Measurements from ENCODE around the gene ASCL5.

GRCh38 chr1:201074018-201074417 lies 53.0 kb downstream of the ASCL5 start:
- TF ChIP-seq YY1 (IDR thresholded peaks at IDR 0.05; ENCODE audit: low read depth) (no peak), REST (IDR thresholded peaks at IDR 0.05; ENCODE audit: low read depth) (no peak), TEAD4 (IDR thresholded peaks at IDR 0.05) (no peak), CEBPB (IDR thresholded peaks at IDR 0.05) (no peak), CREB1 (IDR thresholded peaks at IDR 0.05; ENCODE audit: low read depth) (no peak), MAX (IDR thresholded peaks at IDR 0.05) (no peak), FOXM1 (IDR thresholded peaks at IDR 0.05; ENCODE audit: borderline replicate concordance, low read depth) (no peak)
